ENCODE measurements around the gene MANF.

MANF gene

GRCh38 chr3:51380601-51381332 is 4.3 kb upstream of the MANF start:
- Histone ChIP-seq H3K9ac (ENCODE audit: low read length) (no peak overlapping the region), H3K27ac (ENCODE audit: low read length) (no peak overlapping the region), H2AFZ (ENCODE audit: low read length) (no peak overlapping the region), H3K9me2 (replicated peaks; ENCODE audit: insufficient read depth, low read length) (no peaks in the 10 kb centered on the region), H3K4me2 (ENCODE audit: low read depth, low read length) (no peak overlapping the region), H3K27me3 (replicated peaks; ENCODE audit: insufficient read depth, low read length) (no peaks in the 10 kb centered on the region), H4K20me1 (ENCODE audit: insufficient read depth, low read length) (no peaks in the 10 kb centered on the region), H3K79me2 (ENCODE audit: low read length) (peaks cover 21% of the 10 kb centered on the region), H3K4me1 (ENCODE audit: low read length) (0 out of 2 replicates have a peak, but pooled peaks cover 7% of the 10 kb centered on the region), H3K9me3 (replicated peaks; ENCODE audit: insufficient read depth, low read length) (no peaks in the 10 kb centered on the region), H3K36me3 (replicated peaks; ENCODE audit: insufficient read depth, low read length) (no peaks in the 10 kb centered on the region), H3F3A (ENCODE audit: insufficient read depth, low read length) (peaks cover 3% of the 10 kb centered on the region; the same call in 1 of the 2 replicates), H3K4me3 (ENCODE audit: low read length) (no peak overlapping the region)
- TF ChIP-seq CTCF (IDR thresholded peaks at IDR 0.05; ENCODE audit: low read length) (no peak), EZH2phosphoT487 (IDR thresholded peaks at IDR 0.05; ENCODE audit: low read length) (no peak), EZH2 (optimal IDR thresholded peaks at IDR 0.05; ENCODE audit: low read depth, low read length) (no peak)
- DNase-seq = no peak

GRCh38 chr3:51381333-51381705 is 3.8 kb upstream of the MANF start:
- Histone ChIP-seq H3K79me2 (ENCODE audit: low read length) (peaks cover 27% of the 10 kb centered on the region), H3K9ac (ENCODE audit: low read length) (no peak overlapping the region), H2AFZ (ENCODE audit: low read length) (no peak overlapping the region), H3K9me2 (replicated peaks; ENCODE audit: insufficient read depth, low read length) (no peaks in the 10 kb centered on the region), H3K27me3 (replicated peaks; ENCODE audit: insufficient read depth, low read length) (no peaks in the 10 kb centered on the region), H3F3A (ENCODE audit: insufficient read depth, low read length) (peaks cover 7% of the 10 kb centered on the region; the same call in 1 of the 2 replicates), H4K20me1 (ENCODE audit: insufficient read depth, low read length) (no peaks in the 10 kb centered on the region), H3K4me3 (ENCODE audit: low read length) (no peak overlapping the region), H3K9me3 (replicated peaks; ENCODE audit: insufficient read depth, low read length) (no peaks in the 10 kb centered on the region), H3K27ac (ENCODE audit: low read length) (no peak overlapping the region), H3K4me2 (ENCODE audit: low read depth, low read length) (no peak overlapping the region), H3K4me1 (ENCODE audit: low read length) (peaks cover 8% of the 10 kb centered on the region; the same call in 1 of the 2 replicates), H3K36me3 (replicated peaks; ENCODE audit: insufficient read depth, low read length) (no peaks in the 10 kb centered on the region)
- no peak for TF ChIP-seq CTCF (IDR thresholded peaks at IDR 0.05; ENCODE audit: low read length)
- DNase-seq = no peak

GRCh38 chr3:51382076-51382745 is 2.9 kb upstream of the MANF start:
- H3K9ac ChIP-seq (ENCODE audit: low read length) = no peak overlapping the region

More at GRCh38 chr3:51382076-51382745, 2.9 kb upstream of the MANF start:
- peaks cover 34% of the 10 kb centered on the region for H3K79me2 ChIP-seq (ENCODE audit: low read length)
- H2AFZ ChIP-seq (ENCODE audit: low read length) = no peak overlapping the region
- DNase-seq = no peak
- TF ChIP-seq CTCF (IDR thresholded peaks at IDR 0.05; ENCODE audit: low read length) (no peak), EZH2phosphoT487 (IDR thresholded peaks at IDR 0.05; ENCODE audit: low read length) (no peak), EZH2 (optimal IDR thresholded peaks at IDR 0.05; ENCODE audit: low read depth, low read length) (no peak)
- no peaks in the 10 kb centered on the region for H3K27me3 ChIP-seq (replicated peaks; ENCODE audit: insufficient read depth, low read length)
- no peak overlapping the region for H3K27ac ChIP-seq (ENCODE audit: low read length)
- H3K4me3 ChIP-seq (ENCODE audit: low read length) = no peak overlapping the region
- H3K9me2 ChIP-seq (replicated peaks; ENCODE audit: insufficient read depth, low read length) = no peaks in the 10 kb centered on the region
- H3K4me2 ChIP-seq (ENCODE audit: low read depth, low read length) = no peak overlapping the region
- no peaks in the 10 kb centered on the region for H3K9me3 ChIP-seq (replicated peaks; ENCODE audit: insufficient read depth, low read length)
- H3K4me1 ChIP-seq (ENCODE audit: low read length) = peaks cover 15% of the 10 kb centered on the region
- H3F3A ChIP-seq (ENCODE audit: insufficient read depth, low read length) = peaks cover 7% of the 10 kb centered on the region; the same call in 1 of the 2 replicates
- no peaks in the 10 kb centered on the region for H3K36me3 ChIP-seq (replicated peaks; ENCODE audit: insufficient read depth, low read length)
- H4K20me1 ChIP-seq (ENCODE audit: insufficient read depth, low read length) = no peaks in the 10 kb centered on the region
